Measurements from ENCODE around the gene LRRN4CL. TPM values are rescaled to one million over a fixed set of nuclear protein-coding genes. Genes with fewer than 3 reads are reported as not detected.
"Not testable (repeated sequence)": the region's sequence is repeated elsewhere in the genome, so short reads cannot be mapped to it uniquely, and the experiment has no call there.

The LRRN4CL gene
- total RNA-seq, 2 donors from 2014 or later = not detected

- no peaks in the 10 kb centered on the region for H3K9me3 ChIP-seq (ENCODE audit: control insufficient read depth, low read length, poor library complexity, severe bottlenecking)
- Mint-ChIP-seq H3K4me3 (peak overlapping the region; percentile 97), H3K27me3 (no peaks in the 10 kb centered on the region), H3K36me3 (ENCODE audit: low read depth) (no peaks in the 10 kb centered on the region), H3K4me1 (peaks cover 29% of the 10 kb centered on the region), H3K27ac (no peak overlapping the region)
- ATAC-seq (no peak), DNase-seq (no peak)
Observed at GRCh38 chr11:62706850-62707247, 17.5 kb upstream of the LRRN4CL start.

DNA sequence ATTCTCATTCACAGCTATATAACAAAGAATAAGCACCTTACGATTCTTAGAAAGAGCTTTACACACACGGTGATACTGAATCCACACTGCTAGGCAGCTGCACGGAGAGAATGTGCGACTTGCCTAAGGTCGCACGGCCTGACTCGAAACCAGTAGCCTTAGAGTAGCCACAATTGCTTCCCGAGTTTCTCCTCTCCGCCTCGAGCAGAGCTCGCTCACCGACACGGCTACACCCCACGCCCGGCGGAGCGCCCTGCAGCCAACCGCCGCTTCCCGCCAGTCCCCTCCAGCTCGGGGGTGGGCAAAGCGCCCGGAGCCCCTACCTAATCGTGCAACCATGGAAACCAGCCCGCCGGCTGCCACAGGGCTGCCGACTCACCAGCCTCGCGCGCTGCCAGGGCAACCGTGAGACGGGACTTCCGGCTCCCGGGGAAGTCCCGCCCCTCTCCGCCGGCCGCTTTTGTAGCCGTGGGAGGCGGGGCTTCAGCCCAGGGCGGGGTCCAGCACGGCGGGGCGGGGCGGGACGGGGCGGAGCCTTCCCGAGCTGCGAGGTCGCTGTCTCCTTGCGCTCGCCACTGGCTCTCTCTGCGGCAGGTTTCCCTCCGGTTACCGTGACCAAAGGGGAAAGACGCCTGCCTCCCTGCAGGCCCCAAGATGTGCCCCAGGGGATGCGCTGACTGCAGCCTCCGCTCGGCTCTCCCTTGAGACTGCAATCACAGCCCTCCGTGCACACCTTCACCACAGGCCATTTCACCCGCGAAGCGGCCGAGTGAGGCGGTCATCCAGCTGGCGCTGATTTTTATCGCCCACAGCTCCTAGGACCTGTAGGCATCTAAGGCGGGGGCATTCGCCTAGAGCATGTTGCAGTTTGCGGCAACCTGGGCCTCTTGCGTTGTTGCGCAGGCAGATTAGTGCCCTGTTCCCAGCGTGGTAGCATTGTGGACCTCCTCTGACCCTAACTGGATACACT is 16.8 kb upstream of the LRRN4CL start:
- Mint-ChIP-seq H3K4me1 (peaks cover 29% of the 10 kb centered on the region), H3K27ac (peak overlapping the region; percentile 88), H3K27me3 (no peaks in the 10 kb centered on the region), H3K4me3 (peak overlapping the region; percentile 97), H3K36me3 (ENCODE audit: low read depth) (no peaks in the 10 kb centered on the region)
- H3K9me3 ChIP-seq (ENCODE audit: control insufficient read depth, low read length, poor library complexity, severe bottlenecking) = no peaks in the 10 kb centered on the region
- ATAC-seq = peak; percentile 70
- peak; percentile 91 to 96 (median 95) for DNase-seq

- H3K36me3 Mint-ChIP-seq (ENCODE audit: low read depth) = no peaks in the 10 kb centered on the region
- DNase-seq (no peak), ATAC-seq (no peak)
- peak overlapping the region; percentile 88 for H3K27ac Mint-ChIP-seq
- peaks cover 29% of the 10 kb centered on the region for H3K4me1 Mint-ChIP-seq
- peak overlapping the region; percentile 97 for H3K4me3 Mint-ChIP-seq
- no peaks in the 10 kb centered on the region for H3K27me3 Mint-ChIP-seq
- no peaks in the 10 kb centered on the region for H3K9me3 ChIP-seq (ENCODE audit: control insufficient read depth, low read length, poor library complexity, severe bottlenecking)
Observed at GRCh38 chr11:62705413-62705812, 16.1 kb upstream of the LRRN4CL start.

DNA sequence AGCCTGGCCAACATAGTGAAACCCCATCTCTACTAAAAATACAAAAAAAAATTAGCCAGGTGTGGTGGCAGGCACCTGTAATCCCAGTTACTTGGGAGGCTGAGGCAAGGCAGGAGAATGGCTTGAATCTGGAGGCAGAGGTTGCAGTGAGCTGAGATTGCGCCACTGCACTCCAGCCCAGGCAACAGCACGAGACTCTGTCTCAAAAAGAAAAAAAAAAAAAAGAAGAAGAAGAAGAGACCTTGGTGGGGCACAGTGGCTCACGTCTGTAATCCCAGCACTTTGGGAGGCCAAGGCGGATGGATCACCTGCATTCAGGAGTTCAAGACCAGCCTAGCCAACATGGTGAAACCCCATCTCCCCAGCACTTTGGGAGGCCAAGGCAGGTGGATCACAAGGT is 14.6 kb upstream of the LRRN4CL start:
- H3K27ac Mint-ChIP-seq = peak overlapping the region; percentile 39
- not testable (repeated sequence) for ATAC-seq; H3K27me3 Mint-ChIP-seq; H3K36me3 Mint-ChIP-seq (ENCODE audit: low read depth); H3K9me3 ChIP-seq (ENCODE audit: control insufficient read depth, low read length, poor library complexity, severe bottlenecking); DNase-seq
- peaks cover 21% of the 10 kb centered on the region for H3K4me1 Mint-ChIP-seq
- peak overlapping the region; percentile 19 for H3K4me3 Mint-ChIP-seq

- no peak overlapping the region for H3K27ac Mint-ChIP-seq
- H3K27me3 Mint-ChIP-seq = no peaks in the 10 kb centered on the region
- H3K9me3 ChIP-seq (ENCODE audit: control insufficient read depth, low read length, poor library complexity, severe bottlenecking) = no peaks in the 10 kb centered on the region
- H3K4me3 Mint-ChIP-seq = no peak overlapping the region
- peaks cover 13% of the 10 kb centered on the region for H3K4me1 Mint-ChIP-seq
- no peaks in the 10 kb centered on the region for H3K36me3 Mint-ChIP-seq (ENCODE audit: low read depth)
- DNase-seq = no peak
- no peak for ATAC-seq
Observed at GRCh38 chr11:62702246-62702645, 12.9 kb upstream of the LRRN4CL start.

DNA sequence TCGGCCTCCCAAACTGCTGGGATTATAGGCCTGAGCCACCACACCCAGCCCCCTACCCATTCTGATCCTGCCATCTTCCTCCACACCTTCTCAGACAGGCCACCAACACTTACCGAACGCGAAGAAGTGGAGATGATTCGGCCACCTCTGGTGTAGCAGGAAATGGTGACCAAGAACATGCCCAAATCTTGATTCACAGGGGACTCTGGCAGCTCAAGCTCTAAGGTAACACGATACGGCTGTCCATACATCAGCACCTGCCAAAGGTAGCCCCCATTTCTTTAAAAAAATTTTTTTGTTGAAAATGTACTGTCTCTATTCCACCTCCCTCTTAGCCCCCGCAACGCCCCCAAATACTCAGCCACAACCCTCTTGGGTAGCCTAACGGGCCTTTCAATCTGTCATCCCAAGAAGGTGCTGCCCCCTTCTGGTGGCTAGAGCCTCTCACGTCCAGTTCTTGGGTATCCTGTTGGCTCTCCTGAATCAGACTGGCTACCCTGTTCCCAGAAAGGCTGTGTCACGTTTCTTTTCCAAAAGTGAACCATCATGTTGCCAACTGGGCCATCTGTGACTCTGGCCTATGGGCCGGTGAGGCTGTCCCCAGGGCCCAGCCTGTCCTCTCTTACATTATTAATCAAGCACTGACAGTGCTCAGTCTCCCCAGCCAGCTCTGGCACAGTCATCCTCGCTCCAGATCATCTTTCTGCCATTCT is 5.3 kb upstream of the LRRN4CL start:
- H3K27ac Mint-ChIP-seq = no peak overlapping the region
- peak; percentile 84 for ATAC-seq
- no peak overlapping the region for H3K4me3 Mint-ChIP-seq
- no peaks in the 10 kb centered on the region for H3K9me3 ChIP-seq (ENCODE audit: control insufficient read depth, low read length, poor library complexity, severe bottlenecking)
- H3K36me3 Mint-ChIP-seq (ENCODE audit: low read depth) = peaks cover 3% of the 10 kb centered on the region
- H3K27me3 Mint-ChIP-seq = no peaks in the 10 kb centered on the region
- DNase-seq = peak; percentile 59 to 70 (median 61)
- peaks cover 7% of the 10 kb centered on the region for H3K4me1 Mint-ChIP-seq

DNA sequence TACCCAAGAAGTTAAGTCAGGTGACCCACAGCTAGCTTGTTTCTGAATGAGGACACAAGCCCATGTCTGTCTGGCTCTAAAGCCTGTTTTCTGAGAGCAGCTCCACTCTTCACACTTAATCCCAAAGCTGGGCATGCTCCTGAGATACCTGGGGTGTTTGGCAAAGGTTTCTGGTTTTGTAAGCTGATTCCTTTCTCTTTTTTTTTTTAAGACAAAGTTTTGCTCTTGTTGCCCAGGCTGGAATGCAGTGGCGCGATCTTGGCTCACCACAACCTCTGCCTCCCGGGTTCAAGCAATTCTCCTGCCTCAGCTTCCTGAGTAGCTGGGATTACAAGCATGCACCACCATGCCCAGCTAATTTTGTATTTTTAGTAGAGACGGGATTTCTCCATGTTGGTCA is 4.3 kb upstream of the LRRN4CL start:
- H3K27ac Mint-ChIP-seq; DNase-seq; H3K9me3 ChIP-seq (ENCODE audit: control insufficient read depth, low read length, poor library complexity, severe bottlenecking); H3K36me3 Mint-ChIP-seq (ENCODE audit: low read depth); ATAC-seq; H3K4me3 Mint-ChIP-seq; H3K4me1 Mint-ChIP-seq; H3K27me3 Mint-ChIP-seq: not testable (repeated sequence)

DNA sequence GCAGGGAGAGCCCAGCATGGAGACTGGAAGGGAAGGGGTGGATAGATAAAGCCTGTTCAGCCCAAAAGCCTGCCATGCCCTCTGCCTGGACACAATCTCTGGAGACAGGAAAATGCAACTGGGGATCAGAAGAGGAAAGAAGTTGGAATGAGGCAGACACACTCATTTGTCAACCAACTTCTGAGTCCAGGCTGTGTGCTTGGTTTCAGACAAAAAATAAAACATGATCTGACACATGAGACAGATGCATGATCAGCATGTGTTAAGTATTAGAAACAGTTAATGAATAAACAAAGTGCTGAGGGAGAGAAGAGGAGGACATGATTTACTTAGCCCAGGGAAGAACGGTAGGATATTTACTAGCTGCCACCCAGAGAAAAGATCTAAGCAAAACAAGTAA is 839 bp downstream of the LRRN4CL start:
- H3K9me3 ChIP-seq (ENCODE audit: control insufficient read depth, low read length, poor library complexity, severe bottlenecking) = no peaks in the 10 kb centered on the region
- Mint-ChIP-seq H3K36me3 (ENCODE audit: low read depth) (peaks cover 3% of the 10 kb centered on the region), H3K4me3 (no peak overlapping the region), H3K27ac (no peak overlapping the region), H3K27me3 (no peaks in the 10 kb centered on the region), H3K4me1 (peaks cover 4% of the 10 kb centered on the region)
- DNase-seq (no peak), ATAC-seq (no peak)

DNA sequence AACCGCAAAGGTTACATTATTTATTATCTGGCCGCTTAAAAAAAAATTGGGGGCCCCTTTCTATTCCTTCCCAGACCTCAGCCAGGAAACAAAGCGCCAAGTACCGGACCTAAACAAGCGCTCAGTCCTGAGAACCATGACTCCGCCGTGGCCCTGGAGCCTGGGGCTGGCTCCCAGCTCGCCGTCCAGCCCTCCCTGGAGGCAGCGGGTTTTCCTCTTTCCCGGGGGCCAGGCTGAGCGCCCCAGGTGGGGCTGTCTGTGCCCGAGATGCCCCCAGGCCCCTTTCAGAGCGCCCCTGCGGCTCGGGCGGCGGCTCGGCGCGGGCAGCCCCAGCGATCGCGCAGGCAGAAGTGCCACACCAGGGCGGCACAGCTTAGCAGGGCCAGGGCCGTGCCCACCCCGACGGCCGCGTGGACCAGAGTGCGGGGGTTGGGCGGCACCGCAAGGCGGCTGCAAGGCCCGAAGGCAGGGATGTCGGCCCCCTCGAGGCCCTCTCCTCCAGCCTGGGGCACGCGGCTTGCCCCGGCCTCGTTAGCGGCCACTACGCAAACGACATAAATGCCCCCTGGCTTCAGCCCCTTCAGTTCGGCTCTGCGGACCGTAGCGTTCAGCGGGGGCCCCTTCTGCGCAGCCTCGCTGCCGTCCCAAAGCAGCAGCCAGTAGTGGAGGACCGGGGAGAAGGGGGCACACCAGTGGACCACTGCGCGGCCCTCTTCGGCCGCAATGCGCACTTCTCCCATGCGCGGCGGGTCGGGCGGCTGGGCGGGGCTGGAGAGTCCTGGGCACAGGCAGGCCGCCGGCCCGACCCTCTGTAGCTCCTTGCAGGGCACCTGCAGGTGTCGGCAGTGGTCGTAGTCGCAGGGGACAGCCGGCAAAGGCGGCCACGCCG is 1.6 kb downstream of the LRRN4CL start:
- no peak for ATAC-seq

GRCh38 chr11:62682518-62682917 is 6.8 kb downstream of the LRRN4CL start:
- Mint-ChIP-seq H3K4me1 (peaks cover 17% of the 10 kb centered on the region), H3K36me3 (ENCODE audit: low read depth) (peaks cover 2% of the 10 kb centered on the region), H3K4me3 (no peak overlapping the region), H3K27me3 (no peaks in the 10 kb centered on the region), H3K27ac (no peak overlapping the region)
- DNase-seq (no peak), ATAC-seq (no peak)
- H3K9me3 ChIP-seq (ENCODE audit: control insufficient read depth, low read length, poor library complexity, severe bottlenecking) = no peaks in the 10 kb centered on the region

More for the DNA sequence above, 1.6 kb downstream of the LRRN4CL start:
- H3K27me3 Mint-ChIP-seq = no peaks in the 10 kb centered on the region
- H3K36me3 Mint-ChIP-seq (ENCODE audit: low read depth) = peaks cover 3% of the 10 kb centered on the region
- peaks cover 4% of the 10 kb centered on the region for H3K4me1 Mint-ChIP-seq
- no peaks in the 10 kb centered on the region for H3K9me3 ChIP-seq (ENCODE audit: control insufficient read depth, low read length, poor library complexity, severe bottlenecking)
- no peak overlapping the region for H3K27ac Mint-ChIP-seq
- H3K4me3 Mint-ChIP-seq = no peak overlapping the region
- no peak for DNase-seq

DNA sequence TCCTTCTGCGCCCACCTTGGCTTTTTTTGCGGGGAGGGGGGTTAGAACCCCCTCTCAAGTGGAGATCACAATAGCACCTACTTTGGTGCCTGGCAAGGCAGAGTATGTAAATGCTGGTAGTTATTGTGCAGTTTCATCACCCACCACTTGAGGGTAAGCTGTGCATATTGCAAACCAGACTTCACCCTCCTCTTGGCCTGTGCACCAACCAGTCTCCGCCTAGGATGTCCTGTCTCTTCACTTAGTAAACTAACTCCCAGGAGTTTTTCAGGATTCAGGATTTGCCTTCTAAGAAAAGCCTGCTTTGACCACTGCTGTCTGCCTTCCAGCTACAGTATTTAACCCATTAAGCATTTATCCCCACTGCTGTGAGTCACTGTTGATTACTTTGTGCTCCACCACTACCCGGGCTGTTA is 8.5 kb downstream of the LRRN4CL start:
- peak overlapping the region; percentile 45 for H3K4me3 Mint-ChIP-seq
- no peak for DNase-seq
- H3K36me3 Mint-ChIP-seq (ENCODE audit: low read depth) = peaks cover 2% of the 10 kb centered on the region
- no peaks in the 10 kb centered on the region for H3K27me3 Mint-ChIP-seq
- H3K27ac Mint-ChIP-seq = peak overlapping the region; percentile 97
- peak; percentile 72 for ATAC-seq
- no peaks in the 10 kb centered on the region for H3K9me3 ChIP-seq (ENCODE audit: control insufficient read depth, low read length, poor library complexity, severe bottlenecking)
- H3K4me1 Mint-ChIP-seq = peaks cover 28% of the 10 kb centered on the region

- peak within 1 kb of the TSS; percentile 91 for H3K4me3 Mint-ChIP-seq
- peak; percentile 64 to 75 (median 69) for DNase-seq
- peaks cover 5% of the 10 kb centered on the region for H3K36me3 Mint-ChIP-seq (ENCODE audit: low read depth)
- peak within 1 kb of the TSS; percentile 97 for H3K27ac Mint-ChIP-seq
- peaks cover 31% of the 10 kb centered on the region for H3K4me1 Mint-ChIP-seq
- peak; percentile 84 for ATAC-seq
- no peaks in the 10 kb centered on the region for H3K27me3 Mint-ChIP-seq
- H3K9me3 ChIP-seq (ENCODE audit: control insufficient read depth, low read length, poor library complexity, severe bottlenecking) = no peaks in the 10 kb centered on the region
Observed at GRCh38 chr11:62678770-62679696, 10.3 kb downstream of the LRRN4CL start, which contains the start of gene UBXN1. TSS of gene UBXN1 (minus strand) at chr11:62679073. CDS start at chr11:62678923, 150 bp downstream.
